Hepatocyte (in vitro differentiated cells): ENCODE results near the gene INSL3.

Experiments used
- EZH2 ChIP-seq: fragments of 200-600 bp; sonication (generic); IDR thresholded peaks from 2 replicates; pipeline ENCODE4 v1.6.1; 2016; ENCODE audit warnings: antibody characterized with exemption, mild to moderate bottlenecking, borderline replicate concordance
- EZH2phosphoT487 ChIP-seq: fragments of 200-600 bp; sonication (generic); IDR thresholded peaks from one replicate; pipeline ENCODE4 v1.6.1; 2018; ENCODE audit warnings: antibody characterized with exemption, mild to moderate bottlenecking, low read depth, moderate library complexity; ENCODE audit not compliant: unreplicated experiment, severe bottlenecking
- TF ChIP-seq, protein P1 (sequence below): fragments of 200-600 bp; sonication (generic); IDR thresholded peaks from 2 replicates; pipeline ENCODE4 v1.5.1; 2016; ENCODE audit warnings: antibody characterized with exemption, mild to moderate bottlenecking; ENCODE audit not compliant: poor library complexity

- TF ChIP-seq, protein P1, sequence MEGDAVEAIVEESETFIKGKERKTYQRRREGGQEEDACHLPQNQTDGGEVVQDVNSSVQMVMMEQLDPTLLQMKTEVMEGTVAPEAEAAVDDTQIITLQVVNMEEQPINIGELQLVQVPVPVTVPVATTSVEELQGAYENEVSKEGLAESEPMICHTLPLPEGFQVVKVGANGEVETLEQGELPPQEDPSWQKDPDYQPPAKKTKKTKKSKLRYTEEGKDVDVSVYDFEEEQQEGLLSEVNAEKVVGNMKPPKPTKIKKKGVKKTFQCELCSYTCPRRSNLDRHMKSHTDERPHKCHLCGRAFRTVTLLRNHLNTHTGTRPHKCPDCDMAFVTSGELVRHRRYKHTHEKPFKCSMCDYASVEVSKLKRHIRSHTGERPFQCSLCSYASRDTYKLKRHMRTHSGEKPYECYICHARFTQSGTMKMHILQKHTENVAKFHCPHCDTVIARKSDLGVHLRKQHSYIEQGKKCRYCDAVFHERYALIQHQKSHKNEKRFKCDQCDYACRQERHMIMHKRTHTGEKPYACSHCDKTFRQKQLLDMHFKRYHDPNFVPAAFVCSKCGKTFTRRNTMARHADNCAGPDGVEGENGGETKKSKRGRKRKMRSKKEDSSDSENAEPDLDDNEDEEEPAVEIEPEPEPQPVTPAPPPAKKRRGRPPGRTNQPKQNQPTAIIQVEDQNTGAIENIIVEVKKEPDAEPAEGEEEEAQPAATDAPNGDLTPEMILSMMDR: no peak
- TF ChIP-seq EZH2 (no peak), EZH2phosphoT487 (no peak)
These were observed 24.8 kb upstream of the INSL3 start for GRCh38 chr19:17846146-17846545.
